ENCODE measurements around the gene DNAJC4. TPM values are rescaled to one million over a fixed set of nuclear protein-coding genes. Genes with fewer than 3 reads are reported as not detected.

Gene DNAJC4
- total RNA-seq, 1 experiment from 2014 or later: 57.1 TPM

DNA sequence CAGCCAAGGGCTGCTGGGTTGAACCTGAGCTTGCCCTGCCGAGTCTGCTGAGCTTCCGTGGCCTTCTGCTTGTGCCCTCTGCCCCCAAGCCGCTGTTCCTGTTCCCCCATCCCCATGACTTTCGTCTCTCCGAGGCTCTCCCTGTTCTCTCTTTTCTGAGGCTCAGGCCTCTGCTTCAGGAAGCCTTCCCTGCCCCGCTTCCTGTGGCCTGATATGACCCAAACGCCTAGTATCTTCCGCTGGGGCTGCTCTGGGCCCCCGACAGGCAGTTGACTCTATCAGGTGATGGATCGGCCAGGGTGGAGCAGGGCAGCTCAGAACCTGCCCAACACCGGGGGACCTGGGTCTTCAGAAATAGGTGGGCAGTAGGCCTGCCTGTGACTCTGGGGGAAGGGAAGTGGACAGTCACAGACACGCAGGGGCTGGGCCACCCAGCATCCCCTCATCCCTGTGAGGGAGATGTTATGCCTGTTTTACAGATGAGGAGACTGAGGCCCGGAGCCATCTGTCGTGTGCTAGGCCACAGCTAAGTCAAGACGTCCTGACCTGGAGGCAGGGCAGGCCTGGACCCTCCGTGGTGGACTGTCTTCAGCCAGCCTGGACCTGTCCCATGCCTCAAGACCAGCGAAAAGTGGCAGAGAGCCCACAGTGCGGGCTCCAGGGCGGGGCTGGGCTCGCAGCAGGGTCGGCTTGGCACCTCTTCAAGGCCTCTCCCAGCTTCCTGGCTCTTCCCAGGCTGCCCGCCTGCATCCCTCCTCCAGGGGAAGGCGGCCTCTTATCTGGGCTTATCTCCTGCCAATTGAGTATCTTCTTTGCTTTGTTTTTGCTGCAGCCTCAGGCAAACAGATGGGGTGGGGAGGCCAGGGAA lies 37.9 kb downstream of the DNAJC4 start:
- Histone ChIP-seq H3K9me2 (ENCODE audit: insufficient read depth) (no peaks in the 10 kb centered on the region), H3K27ac (peak overlapping the region; percentile 89), H3F3A (ENCODE audit: insufficient read depth, low read depth) (peaks cover 49% of the 10 kb centered on the region), H3K4me3 (peak overlapping the region; percentile 63), H3K4me2 (peak overlapping the region; percentile 91), H3K36me3 (ENCODE audit: low read depth) (peaks cover 1% of the 10 kb centered on the region; the same call in 1 of the 2 replicates), H4K20me1 (ENCODE audit: insufficient read depth) (no peaks in the 10 kb centered on the region), H3K79me2 (ENCODE audit: low read depth) (peaks cover 18% of the 10 kb centered on the region), H3K4me1 (replicated peaks; ENCODE audit: insufficient read depth) (peaks cover 25% of the 10 kb centered on the region), H2AFZ (no peak overlapping the region; the same call in 1 of the 2 replicates), H3K9me3 (ENCODE audit: insufficient read depth, low read depth) (no peaks in the 10 kb centered on the region), H3K27me3 (ENCODE audit: insufficient read depth, low read depth) (no peaks in the 10 kb centered on the region)
- CTCF ChIA-PET: interaction anchor here (0.6 to 1.3 kb wide), 5 partner anchors 9 to 87 kb away, joined by 3 to 14 read pairs (median 6); no protein-coding TSS in a partner anchor
- POLR2A ChIA-PET (ENCODE audit: unreplicated experiment): interaction anchor here (0.5 to 0.6 kb wide), 2 partner anchors 52 to 654 kb away, joined by 4 to 6 read pairs; partner anchors contain the start of gene PLAAT3
- no TSS peak for BruUV-seq (replicated peaks)
- peak; percentile 64 to 88 for DNase-seq
- TF ChIP-seq EZH2 (IDR thresholded peaks at IDR 0.05; ENCODE audit: low read depth): no peak
- TF ChIP-seq, protein P1, sequence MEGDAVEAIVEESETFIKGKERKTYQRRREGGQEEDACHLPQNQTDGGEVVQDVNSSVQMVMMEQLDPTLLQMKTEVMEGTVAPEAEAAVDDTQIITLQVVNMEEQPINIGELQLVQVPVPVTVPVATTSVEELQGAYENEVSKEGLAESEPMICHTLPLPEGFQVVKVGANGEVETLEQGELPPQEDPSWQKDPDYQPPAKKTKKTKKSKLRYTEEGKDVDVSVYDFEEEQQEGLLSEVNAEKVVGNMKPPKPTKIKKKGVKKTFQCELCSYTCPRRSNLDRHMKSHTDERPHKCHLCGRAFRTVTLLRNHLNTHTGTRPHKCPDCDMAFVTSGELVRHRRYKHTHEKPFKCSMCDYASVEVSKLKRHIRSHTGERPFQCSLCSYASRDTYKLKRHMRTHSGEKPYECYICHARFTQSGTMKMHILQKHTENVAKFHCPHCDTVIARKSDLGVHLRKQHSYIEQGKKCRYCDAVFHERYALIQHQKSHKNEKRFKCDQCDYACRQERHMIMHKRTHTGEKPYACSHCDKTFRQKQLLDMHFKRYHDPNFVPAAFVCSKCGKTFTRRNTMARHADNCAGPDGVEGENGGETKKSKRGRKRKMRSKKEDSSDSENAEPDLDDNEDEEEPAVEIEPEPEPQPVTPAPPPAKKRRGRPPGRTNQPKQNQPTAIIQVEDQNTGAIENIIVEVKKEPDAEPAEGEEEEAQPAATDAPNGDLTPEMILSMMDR (conservative IDR thresholded peaks at IDR 0.05): no peak
- intact Hi-C loops (cut with micrococcal nuclease; ENCODE audit: unreplicated experiment): no loop called here

DNA sequence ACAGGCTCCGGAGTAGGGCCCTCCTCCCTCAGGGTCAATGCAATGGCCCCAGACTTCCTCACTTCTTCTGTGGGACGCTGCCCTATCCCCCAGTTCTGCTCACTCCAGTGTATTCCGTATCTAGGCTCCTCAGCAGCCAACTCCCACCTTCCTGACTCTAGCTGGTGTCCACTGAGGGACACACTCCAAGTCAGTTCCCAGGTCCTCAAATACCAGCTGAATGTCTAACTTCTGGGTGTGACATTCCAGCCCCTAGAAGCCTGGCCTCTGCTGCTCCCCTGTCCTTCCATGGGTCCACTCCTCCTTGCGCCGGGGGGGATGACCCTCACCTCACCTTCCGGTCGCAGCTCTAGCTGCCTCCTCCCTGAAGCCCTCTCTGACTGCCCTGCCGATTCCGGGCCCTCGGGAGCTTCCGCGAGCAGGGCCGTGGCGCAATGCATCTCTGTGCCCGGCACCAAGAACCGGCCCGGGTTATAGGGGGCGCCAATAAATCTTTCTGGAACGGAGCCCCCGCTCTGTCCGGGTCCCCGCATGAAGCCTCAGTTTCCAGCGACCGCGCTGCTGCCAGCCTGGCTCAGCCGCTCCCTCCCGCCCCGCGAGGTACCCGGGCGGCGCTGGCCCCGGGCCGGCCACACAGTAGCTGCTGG lies 38.7 kb downstream of the DNAJC4 start:
- Histone ChIP-seq H3K9me3 (ENCODE audit: insufficient read depth, low read depth) (no peaks in the 10 kb centered on the region), H3K27me3 (ENCODE audit: insufficient read depth, low read depth) (no peaks in the 10 kb centered on the region), H3K4me1 (replicated peaks; ENCODE audit: insufficient read depth) (peaks cover 25% of the 10 kb centered on the region), H3K36me3 (ENCODE audit: low read depth) (no peaks in the 10 kb centered on the region), H3K9me2 (ENCODE audit: insufficient read depth) (no peaks in the 10 kb centered on the region), H3K79me2 (ENCODE audit: low read depth) (peaks cover 22% of the 10 kb centered on the region), H3K4me2 (peak overlapping the region; percentile 91), H3K27ac (peak overlapping the region; percentile 89), H3K4me3 (peak overlapping the region; percentile 63), H4K20me1 (ENCODE audit: insufficient read depth) (no peaks in the 10 kb centered on the region), H2AFZ (peak overlapping the region; percentile 78), H3F3A (ENCODE audit: insufficient read depth, low read depth) (peaks cover 49% of the 10 kb centered on the region)
- no TSS peak for BruUV-seq (replicated peaks)
- ChIA-PET POLR2A (ENCODE audit: unreplicated experiment) (interaction anchor here (0.5 to 0.6 kb wide), 3 partner anchors 17 to 55 kb away, joined by 3 to 13 read pairs (median 4); partner anchors contain the start of gene FKBP2), CTCF (interaction anchor here (0.5 to 1.3 kb wide), 4 partner anchors 17 to 1064 kb away, joined by 3 to 6 read pairs (median 4); partner anchors contain the start of gene PRDX5)
- TF ChIP-seq, protein P1 (conservative IDR thresholded peaks at IDR 0.05): no peak
- TF ChIP-seq EZH2 (IDR thresholded peaks at IDR 0.05; ENCODE audit: low read depth): no peak
- intact Hi-C loops (cut with micrococcal nuclease; ENCODE audit: unreplicated experiment): no loop called here
- peak; percentile 67 to 78 for DNase-seq

Measured in PC-9 (cell line).